Kidney (tissue), 14 donors: Measurements from ENCODE around the gene LYST. TPM values are rescaled to one million over a fixed set of nuclear protein-coding genes. Genes with fewer than 3 reads are reported as not detected.

Experiments used
- DNase-seq, 5 donors: peaks; one replicate each; pipeline ENCODE4 v3.0.0-alpha.2; 2013 to 2020
- FAIRE-seq: peaks from 2 replicates; lab custom pipeline; 2012; peaks lifted over from hg19 to GRCh38; lab: Jason Lieb, UNC
- H3K27ac ChIP-seq, 2 donors: one replicate each; pipeline ENCODE4 v1.7.0; 2013; ENCODE audit warnings: low read depth in 2 of 2, low read length in 2 of 2, inconsistent platforms in 1 of 2
- H3K27me3 ChIP-seq: one replicate; pipeline ENCODE4 v1.7.1; 2013; ENCODE audit warnings: low read length, inconsistent platforms; ENCODE audit not compliant: control insufficient read depth, insufficient read depth
- H3K36me3 ChIP-seq, 3 donors: one replicate each; pipeline versions ENCODE4 v1.7.0 to v1.7.1; 2013; ENCODE audit warnings: low read length in 3 of 3, control low read depth in 1 of 3, inconsistent platforms in 1 of 3; ENCODE audit not compliant: insufficient read depth in 3 of 3, control insufficient read depth in 2 of 3
- H3K4me1 ChIP-seq, 3 donors: one replicate each; pipeline versions ENCODE4 v1.7.0 to v1.7.1; 2013; ENCODE audit warnings: low read length in 3 of 3, inconsistent platforms in 1 of 3, low read depth in 1 of 3; ENCODE audit not compliant: control insufficient read depth in 2 of 3, insufficient read depth in 2 of 3
- H3K4me3 ChIP-seq, 3 donors: one replicate each; pipeline versions ENCODE4 v1.7.0 to v1.8.1; 2013; ENCODE audit warnings: low read length in 3 of 3, control low read depth in 1 of 3, inconsistent platforms in 1 of 3
- H3K9ac ChIP-seq, 3 donors: one replicate each; pipeline versions ENCODE4 v1.7.0 to v1.7.1; 2013; ENCODE audit warnings: low read length in 3 of 3, control low read depth in 1 of 3, inconsistent platforms in 1 of 3
- H3K9me3 ChIP-seq, 3 donors: one replicate each; pipeline versions ENCODE4 v1.7.0 to v1.7.1; 2013; ENCODE audit warnings: low read length in 3 of 3, control low read depth in 1 of 3, inconsistent platforms in 1 of 3; ENCODE audit not compliant: control insufficient read depth in 2 of 3, insufficient read depth in 1 of 3
- intact Hi-C: fragments of 100-400 bp; cut with DNase I; formaldehyde crosslinking; loops from one replicate; pipeline ENCODE4 v1.11.1; 2022
- polyA plus RNA-seq: library from polyadenylated mRNA; stranded (reverse); fragments of 350-450 nt; fragmentation: Illumina TruSeq; extraction: RNeasy Lipid Tissue Mini Kit (QIAGEN cat#74804); gene quantifications from one replicate; pipeline ENCODE4 v1.2.3, GENCODE V29; 2014; ENCODE audit warnings: low read depth, low replicate concordance; ENCODE audit not compliant: insufficient read depth
- total RNA-seq: library from RNA; stranded (reverse); fragmentation: NEBNext Ultra II Directional; extraction: Animal tissue kit (Norgen Biotek cat#: 25700); gene quantifications from one replicate; pipeline ENCODE4 v1.2.1, GENCODE V29; 2021
- TF ChIP-seq, protein P1 (sequence below): IDR thresholded peaks from 3 replicates; pipeline ENCODE4 v1.5.1; 2012; ENCODE audit warnings: mild to moderate bottlenecking, moderate library complexity, borderline replicate concordance; ENCODE audit not compliant: insufficient read depth; ENCODE audit errors: extremely low read depth
- donor health status: control.
- donor health status: control.
- donor health status: control.
- donor health status: control.
- donor health status: control.
- donor health status: DM: yes; HTN: yes; CAD: no.
- donor health status: Normal renal cell carcinoma (clear cell type).

Gene LYST
- total and polyA plus RNA-seq, 2 donors from 2014 or later: 4.6 to 30.3 TPM

DNA sequence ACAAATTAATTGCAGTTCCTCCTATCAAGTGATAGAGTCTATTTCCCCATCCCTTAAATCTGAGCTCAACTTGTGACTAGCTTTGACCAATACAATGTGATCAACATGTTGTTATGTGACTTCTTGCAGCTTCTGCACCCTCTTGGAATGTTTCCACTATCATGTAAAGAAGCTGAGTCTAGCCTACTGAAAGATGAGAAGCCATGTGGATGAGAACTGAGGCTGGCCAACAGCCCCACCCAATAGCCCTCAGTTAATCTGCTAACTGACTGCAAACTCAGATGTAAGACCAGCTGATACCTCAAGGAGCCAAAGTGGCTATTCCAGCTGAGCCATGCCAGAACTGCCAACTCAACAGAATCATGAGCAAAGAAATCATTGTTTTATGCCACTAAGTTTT is 44.0 kb downstream of the LYST start:
- H3K4me3 ChIP-seq: no peak overlapping the region
- H3K4me1 ChIP-seq: no peaks in the 10 kb centered on the region
- intact Hi-C loops: no loop called here
- no peaks in the 10 kb centered on the region for H3K27me3 ChIP-seq
- H3K27ac ChIP-seq: no peak overlapping the region
- no peaks in the 10 kb centered on the region for H3K9me3 ChIP-seq
- no peaks in the 10 kb centered on the region for H3K36me3 ChIP-seq
- no peak for DNase-seq
- FAIRE-seq: no peak
- no peak overlapping the region for H3K9ac ChIP-seq
- TF ChIP-seq, protein P1, sequence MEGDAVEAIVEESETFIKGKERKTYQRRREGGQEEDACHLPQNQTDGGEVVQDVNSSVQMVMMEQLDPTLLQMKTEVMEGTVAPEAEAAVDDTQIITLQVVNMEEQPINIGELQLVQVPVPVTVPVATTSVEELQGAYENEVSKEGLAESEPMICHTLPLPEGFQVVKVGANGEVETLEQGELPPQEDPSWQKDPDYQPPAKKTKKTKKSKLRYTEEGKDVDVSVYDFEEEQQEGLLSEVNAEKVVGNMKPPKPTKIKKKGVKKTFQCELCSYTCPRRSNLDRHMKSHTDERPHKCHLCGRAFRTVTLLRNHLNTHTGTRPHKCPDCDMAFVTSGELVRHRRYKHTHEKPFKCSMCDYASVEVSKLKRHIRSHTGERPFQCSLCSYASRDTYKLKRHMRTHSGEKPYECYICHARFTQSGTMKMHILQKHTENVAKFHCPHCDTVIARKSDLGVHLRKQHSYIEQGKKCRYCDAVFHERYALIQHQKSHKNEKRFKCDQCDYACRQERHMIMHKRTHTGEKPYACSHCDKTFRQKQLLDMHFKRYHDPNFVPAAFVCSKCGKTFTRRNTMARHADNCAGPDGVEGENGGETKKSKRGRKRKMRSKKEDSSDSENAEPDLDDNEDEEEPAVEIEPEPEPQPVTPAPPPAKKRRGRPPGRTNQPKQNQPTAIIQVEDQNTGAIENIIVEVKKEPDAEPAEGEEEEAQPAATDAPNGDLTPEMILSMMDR: no peak

DNA sequence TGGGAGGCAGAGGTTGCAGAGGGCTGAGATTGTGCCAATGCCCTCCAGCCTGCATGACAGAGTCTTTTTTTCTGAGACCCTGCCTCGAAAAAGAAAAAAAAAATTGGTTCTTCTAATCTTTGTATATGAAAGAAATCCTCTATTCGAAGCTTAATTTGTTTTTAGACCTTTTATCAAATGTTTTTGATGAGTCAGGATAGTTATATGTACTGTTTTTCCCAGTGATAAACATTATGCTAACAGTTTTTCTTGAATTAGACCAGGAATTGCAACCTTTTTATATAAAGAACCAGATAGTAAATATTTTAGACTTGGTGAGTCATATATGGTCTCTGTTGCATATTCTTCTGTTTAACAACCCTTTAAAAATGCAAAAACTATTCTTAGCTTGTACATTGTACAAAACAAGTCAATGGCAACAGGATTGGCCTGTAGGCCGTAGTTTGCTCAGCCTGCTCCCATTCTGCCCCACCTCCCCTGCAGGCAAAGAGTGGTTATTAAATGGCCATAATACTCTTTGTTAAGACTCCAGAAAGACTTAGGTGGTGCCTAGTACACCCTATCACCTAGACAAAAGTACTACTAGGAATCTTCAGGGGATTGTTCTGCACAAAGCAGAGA is 45.2 kb downstream of the LYST start:
- FAIRE-seq: no peak
- Histone ChIP-seq H3K36me3 (no peaks in the 10 kb centered on the region), H3K4me1 (no peaks in the 10 kb centered on the region), H3K9me3 (no peaks in the 10 kb centered on the region), H3K27ac (no peak overlapping the region), H3K9ac (no peak overlapping the region), H3K4me3 (no peak overlapping the region), H3K27me3 (no peaks in the 10 kb centered on the region)
- intact Hi-C loops: no loop called here
- TF ChIP-seq, protein P1: no peak
- DNase-seq: no peak

DNA sequence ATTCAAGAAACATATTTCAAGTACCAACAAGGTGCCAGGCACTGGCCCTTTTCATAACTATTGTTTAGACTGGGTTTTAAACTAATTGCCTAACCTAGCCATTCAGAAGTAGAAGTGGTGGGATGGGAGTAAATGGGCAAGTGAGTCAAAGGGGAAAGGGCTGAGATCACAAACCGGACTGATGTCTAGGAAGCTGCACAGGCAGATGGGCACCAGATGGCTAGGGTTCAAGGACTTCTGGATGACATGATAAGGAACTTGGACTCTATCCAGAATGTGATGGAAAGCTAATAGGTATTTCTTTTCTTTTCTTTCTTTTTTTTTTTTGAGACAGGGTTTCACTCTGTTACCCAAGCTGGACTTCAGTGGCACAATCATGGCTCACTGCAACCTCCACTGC is 46.6 kb downstream of the LYST start:
- H3K27me3 ChIP-seq: no peaks in the 10 kb centered on the region
- FAIRE-seq (no peak), DNase-seq (no peak)
- no peaks in the 10 kb centered on the region for H3K36me3 ChIP-seq
- TF ChIP-seq, protein P1: no peak
- no peak overlapping the region for H3K4me3 ChIP-seq
- no peak overlapping the region for H3K9ac ChIP-seq
- H3K4me1 ChIP-seq: no peaks in the 10 kb centered on the region
- intact Hi-C loops: no loop called here
- H3K9me3 ChIP-seq: no peaks in the 10 kb centered on the region
- H3K27ac ChIP-seq: no peak overlapping the region

DNA sequence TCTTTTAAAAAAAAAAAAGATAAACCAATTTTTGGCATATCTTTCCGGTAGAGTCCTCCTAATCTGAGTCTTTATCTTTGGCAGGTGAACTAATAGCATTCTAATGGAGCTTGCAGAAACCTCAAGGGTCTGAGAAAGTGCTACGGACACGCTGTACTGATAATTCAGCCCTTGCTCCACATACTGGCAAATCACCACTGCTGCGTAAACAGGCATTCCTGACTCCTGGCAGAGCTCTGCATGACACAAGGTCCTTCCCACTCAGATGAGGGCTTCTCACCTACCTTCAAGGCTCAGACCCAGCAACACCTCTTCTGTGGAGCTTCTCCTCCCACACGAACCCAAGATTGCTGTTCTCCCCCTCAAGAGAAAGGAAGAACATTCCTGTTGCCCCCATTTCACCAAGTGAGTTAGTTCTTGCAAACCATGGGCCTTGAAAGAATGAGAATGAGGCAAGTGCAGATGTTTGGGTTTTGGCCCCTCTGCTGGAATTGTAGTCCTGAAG is 48.0 kb downstream of the LYST start:
- TF ChIP-seq, protein P1: no peak
- H3K27ac ChIP-seq: no peak overlapping the region
- FAIRE-seq (no peak), DNase-seq (no peak)
- intact Hi-C loops: no loop called here
- H3K9me3 ChIP-seq: no peaks in the 10 kb centered on the region
- no peak overlapping the region for H3K4me3 ChIP-seq
- H3K4me1 ChIP-seq: no peaks in the 10 kb centered on the region
- no peaks in the 10 kb centered on the region for H3K36me3 ChIP-seq
- H3K9ac ChIP-seq: no peak overlapping the region
- no peaks in the 10 kb centered on the region for H3K27me3 ChIP-seq
